ENCODE measurements around the gene GMNN. TPM values are rescaled to one million over a fixed set of nuclear protein-coding genes. Genes with fewer than 3 reads are reported as not detected.
A peak's percentile ranks its signal among the peaks of the same experiment; 100 is the strongest.

GMNN gene
- total RNA-seq, 1 donor from 2014 or later = 12.1 TPM

DNA sequence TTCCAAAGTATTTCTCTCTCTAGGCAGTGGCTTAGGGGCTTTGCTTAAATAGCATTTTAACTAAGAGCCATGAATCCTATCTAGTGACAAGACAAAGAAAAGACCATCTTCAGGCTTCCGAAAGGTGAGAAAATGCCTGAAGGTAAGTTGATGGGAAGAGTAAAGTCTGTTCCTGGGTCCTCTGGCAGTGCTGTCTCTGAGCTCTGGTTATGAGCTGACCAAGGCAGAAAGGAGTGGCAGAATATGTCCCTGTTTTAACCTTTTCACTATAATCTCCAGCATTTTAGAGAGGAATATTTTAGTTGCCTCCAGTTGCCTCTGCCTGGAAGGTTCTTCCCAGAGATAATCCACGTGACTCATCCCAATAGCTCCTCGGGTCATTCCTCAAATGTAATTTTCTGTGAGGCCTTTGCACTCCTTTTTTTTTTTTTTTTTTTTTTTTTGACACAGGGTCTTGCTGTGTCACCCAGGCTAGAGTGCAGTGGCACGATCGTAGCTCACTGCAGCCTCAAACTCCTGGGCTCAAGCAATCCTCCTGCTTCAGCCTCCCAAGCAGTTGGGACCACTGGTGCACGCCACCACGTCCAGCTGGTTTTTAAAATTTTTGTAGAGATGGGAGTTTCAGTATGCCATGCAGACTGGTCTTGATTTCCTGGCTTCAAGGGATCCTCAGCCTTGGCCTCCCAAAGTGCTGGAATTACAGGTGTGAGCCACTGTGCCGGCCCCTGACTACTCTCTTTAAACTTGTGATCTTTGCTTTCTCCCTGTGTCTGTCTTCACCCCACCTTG, 27.7 kb downstream of the GMNN start:
- DNase-seq (ENCODE audit: low read depth) = peak; percentile 13

DNA sequence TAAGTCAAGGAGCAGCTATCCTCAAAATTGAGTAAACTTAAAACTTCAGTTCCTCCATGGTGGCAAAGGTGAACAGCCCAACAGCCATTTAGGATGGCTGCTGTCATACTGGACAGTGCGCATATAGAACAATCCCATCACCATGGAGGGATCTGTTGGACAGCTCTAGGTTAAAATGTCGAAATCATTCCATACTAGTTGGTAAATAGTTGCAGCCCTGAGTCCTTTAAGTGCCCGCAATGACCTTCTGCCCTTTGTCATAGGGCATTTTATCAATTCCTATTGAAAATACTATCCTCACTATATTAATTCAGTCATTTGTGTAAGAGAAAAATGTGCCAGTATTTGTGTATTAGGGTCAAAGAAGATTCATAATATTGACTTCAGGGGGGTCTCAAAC, 32.8 kb downstream of the GMNN start:
- no peak for DNase-seq (ENCODE audit: low read depth)

DNA sequence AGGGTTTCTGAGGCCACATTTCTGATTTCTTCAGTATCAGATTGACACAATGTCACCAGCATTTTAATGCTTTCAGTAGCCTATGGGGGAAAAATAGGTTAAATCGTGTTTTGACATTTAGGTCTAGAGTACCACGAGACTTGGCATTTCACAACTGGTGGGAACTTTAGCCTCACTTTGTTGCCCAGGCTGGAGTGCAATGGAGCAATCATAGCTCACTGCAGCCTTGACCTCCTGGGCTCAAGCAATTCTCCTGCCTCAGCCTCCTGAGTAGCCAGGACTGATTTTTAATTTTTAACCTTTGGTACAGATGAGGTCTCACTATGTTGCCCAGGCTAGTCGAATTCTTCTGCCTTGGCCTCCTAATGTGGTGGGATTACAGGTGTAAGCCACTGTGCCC, 35.0 kb downstream of the GMNN start:
- no peak for DNase-seq (ENCODE audit: low read depth)

DNA sequence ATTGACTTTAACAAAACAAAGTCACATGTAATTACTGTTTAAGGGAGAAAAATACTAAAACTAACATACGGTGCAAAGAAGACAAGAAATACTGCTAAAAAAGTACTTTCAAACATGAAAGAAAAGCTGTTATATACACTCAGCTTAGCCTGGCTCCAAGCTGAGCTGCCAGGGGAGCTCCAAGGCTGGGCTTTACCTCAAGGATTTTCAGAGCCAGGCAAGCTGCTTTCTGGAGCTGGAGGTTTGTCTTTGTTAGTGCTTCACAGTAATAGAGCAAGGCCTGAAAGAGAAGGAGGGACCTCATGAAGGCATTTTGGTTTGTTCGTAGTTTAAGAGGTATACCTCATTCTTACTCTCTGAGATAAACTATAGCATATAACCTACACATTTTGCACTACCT, 43.6 kb downstream of the GMNN start:
- no peak for DNase-seq (ENCODE audit: low read depth)

DNA sequence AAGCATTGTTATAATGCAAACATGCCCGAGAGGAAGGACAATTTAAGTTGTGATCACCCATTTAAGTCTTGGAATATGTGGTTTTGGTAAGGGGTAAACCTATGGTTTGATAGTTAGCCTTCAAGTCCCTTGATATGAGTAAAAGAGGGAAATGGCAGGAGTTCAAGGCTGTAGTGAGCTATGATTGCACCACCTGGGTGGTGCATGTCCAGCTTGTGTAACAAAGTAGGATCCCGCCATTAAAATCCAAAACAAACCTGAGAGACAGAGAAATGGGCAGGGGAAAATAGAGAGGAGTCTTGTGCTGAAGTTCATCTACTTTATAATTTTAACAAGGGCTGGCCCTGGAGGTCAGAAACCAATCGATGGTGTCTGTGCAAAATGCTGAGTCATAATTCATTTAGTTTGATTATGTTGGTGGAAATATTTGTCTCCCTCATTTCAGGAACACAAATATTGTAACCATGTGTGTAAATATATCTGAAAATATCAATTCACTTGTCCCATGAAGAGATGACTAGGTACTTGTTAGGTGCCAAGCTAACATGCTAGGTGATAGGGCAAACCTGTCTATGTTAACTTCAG, 47.2 kb downstream of the GMNN start:
- no peak for DNase-seq (ENCODE audit: low read depth)

DNA sequence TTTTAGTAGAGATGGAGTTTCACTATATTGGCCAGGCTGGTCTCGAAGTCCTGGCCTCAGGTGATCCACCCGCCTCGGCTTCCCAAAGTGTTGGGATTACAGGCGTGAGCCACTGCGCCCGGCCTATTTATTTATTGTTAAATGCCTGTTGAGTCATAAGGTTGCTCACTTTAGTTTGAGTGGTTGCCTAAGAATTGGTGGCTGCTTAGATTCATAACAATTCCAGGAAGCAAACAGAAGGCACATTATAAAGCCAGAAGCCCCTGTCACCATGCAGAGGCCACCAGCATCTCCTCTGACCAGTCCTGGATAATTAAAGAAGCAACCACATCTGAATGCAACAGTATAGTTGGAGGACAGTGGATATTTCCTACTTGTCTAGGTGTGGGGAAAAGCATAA, 48.0 kb downstream of the GMNN start:
- DNase-seq (ENCODE audit: low read depth) = no peak

DNA sequence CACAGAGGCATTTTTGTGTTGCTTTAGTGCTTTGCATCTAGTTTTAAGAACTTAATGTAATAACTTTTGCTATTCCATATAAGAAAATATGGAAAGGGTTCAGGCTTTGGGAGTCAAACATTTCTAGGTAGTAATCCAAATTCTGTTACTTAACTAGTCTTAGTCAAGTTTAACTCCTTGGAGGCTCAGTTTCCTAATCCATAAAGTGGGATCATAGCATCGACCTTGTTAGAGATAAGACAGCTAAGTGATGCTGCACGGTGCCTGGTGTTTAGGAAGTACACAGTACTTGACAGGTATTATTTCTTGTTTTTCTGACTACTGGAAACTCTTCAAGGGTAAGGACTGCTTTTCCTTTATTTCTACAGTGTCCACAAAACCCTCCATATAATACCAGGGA, 48.4 kb downstream of the GMNN start:
- no peak for DNase-seq (ENCODE audit: low read depth)

DNA sequence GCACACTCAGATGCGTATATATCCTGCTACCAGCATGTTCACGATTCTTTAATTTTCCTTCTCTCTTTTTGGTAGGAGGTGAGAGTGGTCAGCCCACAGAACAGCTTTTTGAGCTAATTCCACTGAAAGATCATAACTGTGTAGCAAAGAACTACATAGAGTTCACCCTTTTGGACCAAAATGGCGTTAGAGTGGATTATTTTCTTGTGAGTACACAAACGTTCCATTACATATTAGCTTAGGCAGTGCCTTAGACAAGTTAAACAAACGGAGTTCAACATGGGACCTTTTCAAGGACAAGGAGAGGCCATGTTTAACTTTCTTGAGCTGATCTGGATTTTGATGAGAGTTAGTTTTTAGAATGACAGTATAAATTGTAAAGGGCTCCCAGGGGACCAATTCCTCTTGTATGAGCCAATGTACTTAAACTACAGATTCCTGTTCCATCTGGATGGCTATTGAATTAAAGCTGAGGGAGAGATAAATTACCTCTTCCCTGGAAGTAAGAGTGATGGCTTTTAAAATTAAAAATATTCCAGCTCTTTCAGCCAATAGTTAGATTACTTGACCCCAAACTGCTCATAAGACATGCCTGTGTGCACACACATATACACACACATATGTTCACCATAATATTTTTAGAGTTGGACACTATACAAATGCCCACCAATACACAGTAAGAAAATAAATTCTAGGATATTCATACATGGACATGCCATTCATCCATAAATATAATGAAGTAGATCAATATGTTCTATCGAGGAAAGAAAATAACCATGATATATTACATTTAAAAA, 49.6 kb downstream of the GMNN start:
- DNase-seq (ENCODE audit: low read depth) = no peak

DNA sequence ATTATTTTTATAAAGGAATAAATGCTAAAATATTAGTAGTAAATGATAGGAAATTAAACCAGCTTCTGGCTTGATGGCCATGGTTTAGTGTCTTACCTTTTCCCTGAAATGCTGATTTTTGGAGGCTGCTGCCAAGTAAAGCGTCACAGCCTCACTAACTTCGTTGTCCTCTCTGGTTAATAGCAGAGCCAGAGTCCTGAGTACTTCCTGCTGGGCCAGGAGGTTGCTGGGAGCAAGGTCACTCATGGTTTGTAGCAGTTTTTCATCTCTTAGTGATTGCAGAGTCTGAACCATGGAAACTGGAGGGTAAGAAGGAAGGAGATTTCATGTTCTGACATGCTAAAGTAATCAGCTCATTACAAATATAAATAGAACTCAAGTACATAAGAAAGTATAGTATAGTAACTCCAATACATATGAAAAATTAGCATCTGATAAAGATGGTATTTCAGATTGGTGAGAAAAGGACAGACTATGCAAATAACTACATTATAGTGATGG, 50.4 kb downstream of the GMNN start:
- no peak for DNase-seq (ENCODE audit: low read depth)

DNA sequence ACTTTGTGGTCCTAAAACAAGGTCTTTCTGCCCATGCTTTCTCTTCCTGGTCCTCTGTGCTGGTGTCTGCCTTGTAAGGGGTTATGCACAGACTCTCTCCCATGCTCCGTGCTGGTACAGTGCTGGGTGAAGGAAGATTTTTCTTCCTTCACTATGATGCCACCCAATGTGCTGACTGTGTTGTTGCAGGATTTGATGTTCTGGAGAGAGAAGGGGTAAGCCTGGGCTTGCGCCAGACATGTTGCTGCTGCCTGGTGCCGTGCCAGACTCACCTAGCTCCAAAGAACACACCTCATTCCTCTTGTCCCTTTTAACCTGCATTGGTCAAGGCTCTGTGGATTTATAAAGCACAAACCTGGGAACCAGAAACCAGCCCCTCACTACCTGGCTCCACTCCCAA, 52.4 kb downstream of the GMNN start:
- no peak for DNase-seq (ENCODE audit: low read depth)

DNA sequence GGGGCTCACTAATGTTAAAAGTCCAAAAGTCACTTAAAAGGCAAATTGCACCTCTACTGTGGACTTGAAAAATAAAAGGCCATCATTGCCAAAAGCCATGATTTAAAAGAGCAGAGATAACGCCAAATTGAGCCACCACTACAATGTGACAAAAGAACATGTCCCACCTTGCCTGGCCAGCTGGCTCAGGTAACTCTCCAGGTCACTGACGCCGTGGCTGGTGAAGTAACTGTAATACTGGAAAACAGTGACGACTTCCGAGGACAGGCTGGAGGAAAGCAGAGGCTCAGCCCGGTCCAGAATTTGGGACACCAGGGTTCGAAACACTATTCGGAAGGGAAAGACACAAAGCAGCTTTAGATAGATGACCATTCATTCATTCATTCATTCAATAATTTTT, 53.2 kb downstream of the GMNN start:
- DNase-seq (ENCODE audit: low read depth) = no peak

DNA sequence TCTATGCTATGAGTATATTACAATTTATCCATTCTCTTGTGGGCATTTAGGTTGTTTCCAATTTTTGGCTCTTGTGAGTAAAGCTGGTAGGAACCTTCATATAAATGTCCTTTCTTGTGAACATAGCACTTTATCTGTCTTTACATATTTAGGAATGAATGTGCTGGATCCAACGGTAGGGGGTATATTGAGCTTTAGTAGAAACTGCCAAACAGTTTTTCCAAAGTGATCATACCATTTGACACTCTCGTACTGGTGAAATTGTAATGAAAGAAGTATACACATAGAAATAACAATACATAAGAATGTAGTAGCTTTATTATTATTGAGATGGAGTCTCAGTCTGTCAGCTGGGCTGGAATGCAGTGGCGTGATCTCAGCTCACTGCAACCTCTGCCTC, 54.9 kb downstream of the GMNN start:
- no peak for DNase-seq (ENCODE audit: low read depth)

DNA sequence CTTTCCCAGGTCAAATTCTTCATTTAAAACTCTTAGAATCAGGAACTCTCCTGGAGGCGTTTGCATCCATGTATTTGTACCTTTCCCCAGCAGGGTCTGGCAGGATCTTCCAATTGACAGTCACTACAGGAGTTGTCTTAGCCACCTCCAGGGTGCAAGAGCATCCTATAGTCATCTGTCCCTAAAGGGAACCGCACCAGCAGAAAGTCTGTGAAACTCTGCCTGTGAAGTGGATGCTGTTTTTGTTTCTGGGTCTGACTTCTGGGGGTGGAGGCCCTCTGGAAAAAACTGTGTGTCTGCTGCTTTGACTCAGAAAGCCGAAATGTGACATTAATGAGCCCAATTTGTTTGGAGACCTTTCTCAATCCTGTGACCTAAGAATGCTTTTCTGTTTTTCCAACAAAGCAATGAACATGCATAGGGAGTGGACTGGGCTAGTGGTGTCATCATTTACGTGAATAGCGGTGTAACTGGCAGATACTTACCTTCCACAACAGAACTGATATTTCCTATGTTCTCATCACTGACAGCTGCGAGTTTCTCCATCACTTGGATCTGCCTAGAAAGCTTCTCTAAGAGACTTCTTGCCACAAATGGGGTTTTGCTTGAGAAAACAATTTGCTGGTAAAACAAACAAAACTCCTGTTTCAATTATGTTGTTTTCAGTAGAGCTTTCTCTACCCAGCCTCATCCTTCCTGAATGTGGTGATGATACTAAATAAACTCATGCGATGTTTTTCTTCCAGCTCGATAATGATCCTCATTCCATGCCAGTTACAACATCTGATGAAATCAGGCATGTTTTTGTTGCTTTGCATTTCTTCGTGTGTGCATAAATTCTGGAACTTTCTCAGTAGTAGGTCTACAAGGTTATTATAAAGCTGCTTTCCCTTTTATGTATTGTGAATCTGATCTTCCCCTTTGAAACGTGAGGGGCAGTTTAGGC, 57.3 kb downstream of the GMNN start:
- no peak for DNase-seq (ENCODE audit: low read depth)

DNA sequence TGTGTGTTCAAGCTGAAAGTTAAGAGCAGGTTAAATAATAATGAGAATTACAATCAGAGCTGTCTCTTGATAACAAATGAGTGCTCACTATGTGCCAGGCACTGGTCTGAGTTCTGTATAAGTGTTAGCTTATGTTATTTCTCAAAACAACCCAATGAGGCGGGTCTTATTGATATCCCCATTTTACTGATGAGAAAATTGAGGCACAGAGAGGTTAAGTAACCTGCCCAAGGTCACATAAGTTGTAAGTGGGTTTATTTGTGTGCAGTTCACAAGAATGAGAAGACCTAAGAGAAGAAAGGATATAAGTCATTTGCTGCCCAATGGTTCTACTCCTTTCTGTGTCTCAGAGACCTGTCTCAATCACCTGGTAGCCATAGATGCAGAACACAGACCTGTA, 58.1 kb downstream of the GMNN start:
- DNase-seq (ENCODE audit: low read depth) = no peak

DNA sequence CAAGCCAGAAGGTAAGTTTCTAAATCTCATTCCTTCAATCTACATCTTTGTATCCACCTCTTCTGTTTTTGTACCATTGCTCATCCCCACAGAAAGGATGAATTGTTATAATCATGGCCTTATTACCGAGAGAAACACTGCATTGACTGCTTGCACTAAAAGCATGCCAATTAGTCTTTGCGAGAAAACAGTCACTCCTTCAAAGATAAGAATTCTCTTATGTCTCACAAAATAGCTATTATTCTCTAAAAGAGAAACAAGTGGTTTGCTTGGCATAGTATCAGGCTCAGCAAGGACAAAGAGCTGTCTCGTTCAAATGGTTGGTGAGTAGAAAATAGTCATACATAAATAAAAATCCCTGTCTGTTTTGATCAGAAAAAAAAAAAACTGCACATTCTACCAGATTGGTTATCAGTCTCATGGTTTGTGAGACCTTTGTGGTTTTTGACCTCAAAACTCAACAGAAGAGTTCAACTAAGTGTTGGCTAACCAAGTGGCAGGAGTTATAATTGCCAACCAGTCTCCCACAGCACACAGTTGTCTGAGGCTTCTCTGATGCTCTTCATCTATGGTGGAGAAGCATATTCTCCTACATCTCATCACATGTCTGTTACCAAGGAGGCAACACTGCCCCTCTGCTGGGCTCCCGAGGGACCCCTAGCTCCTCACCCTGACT, 59.1 kb downstream of the GMNN start:
- no peak for DNase-seq (ENCODE audit: low read depth)

Other genes with a start within 250 kb of the GMNN start
- under 0.01 and 0.08 TPM in 2 replicates for gene KIAA0319, start 128.7 kb upstream of the GMNN start, total RNA-seq
- gene TDP2, start 108.0 kb upstream of the GMNN start, total RNA-seq = 15.1 and 16.0 TPM in 2 replicates
- gene ACOT13, start 107.9 kb upstream of the GMNN start, total RNA-seq = 11.6 and 13.1 TPM in 2 replicates
- 120 and 146 TPM in 2 replicates for gene C6orf62, start 55.8 kb upstream of the GMNN start, total RNA-seq
- not detected in 2 replicates for gene ARMH2, start 24.0 kb downstream of the GMNN start, total RNA-seq
- 28.6 and 50.0 TPM in 2 replicates for gene RIPOR2, start 161.0 kb downstream of the GMNN start, total RNA-seq

Data from myocyte (in vitro differentiated cells).